MG63 (cell line): ENCODE measurements around the gene INF2. TPM values are rescaled to one million over a fixed set of nuclear protein-coding genes. Genes with fewer than 3 reads are reported as not detected.

ENCODE experiments used
- DNase-seq: peaks from one replicate; pipeline ENCODE4 v3.0.0-alpha.2; 2020
- H3K27me3 ChIP-seq: fragments of 250-450 bp; sonication (Bioruptor Pico); 2 replicates; pipeline ENCODE4 v1.5.1; 2020; ENCODE audit warnings: mild to moderate bottlenecking, moderate library complexity
- H3K36me3 ChIP-seq: fragments of 250-450 bp; sonication (Bioruptor Pico); 2 replicates; pipeline ENCODE4 v1.5.1; 2020; ENCODE audit warnings: mild to moderate bottlenecking, moderate library complexity
- H3K4me3 ChIP-seq: fragments of 250-450 bp; sonication (Bioruptor Pico); 2 replicates; pipeline ENCODE4 v1.5.1; 2020; ENCODE audit warnings: mild to moderate bottlenecking, moderate library complexity
- H3K9me3 ChIP-seq: fragments of 250-450 bp; sonication (Bioruptor Pico); 2 replicates; pipeline ENCODE4 v1.5.1; 2020; ENCODE audit warnings: mild to moderate bottlenecking, moderate library complexity
- total RNA-seq: library from RNA; depleted of rRNA; stranded (reverse); fragments of >200 nt; shearing (Covaris generic); gene quantifications from 2 replicates; pipeline ENCODE4 v1.2.3, GENCODE V29; 2014; ENCODE audit warnings: low replicate concordance

The INF2 gene
- total RNA-seq, 1 experiment from 2014 or later, result 31.4 TPM

DNA sequence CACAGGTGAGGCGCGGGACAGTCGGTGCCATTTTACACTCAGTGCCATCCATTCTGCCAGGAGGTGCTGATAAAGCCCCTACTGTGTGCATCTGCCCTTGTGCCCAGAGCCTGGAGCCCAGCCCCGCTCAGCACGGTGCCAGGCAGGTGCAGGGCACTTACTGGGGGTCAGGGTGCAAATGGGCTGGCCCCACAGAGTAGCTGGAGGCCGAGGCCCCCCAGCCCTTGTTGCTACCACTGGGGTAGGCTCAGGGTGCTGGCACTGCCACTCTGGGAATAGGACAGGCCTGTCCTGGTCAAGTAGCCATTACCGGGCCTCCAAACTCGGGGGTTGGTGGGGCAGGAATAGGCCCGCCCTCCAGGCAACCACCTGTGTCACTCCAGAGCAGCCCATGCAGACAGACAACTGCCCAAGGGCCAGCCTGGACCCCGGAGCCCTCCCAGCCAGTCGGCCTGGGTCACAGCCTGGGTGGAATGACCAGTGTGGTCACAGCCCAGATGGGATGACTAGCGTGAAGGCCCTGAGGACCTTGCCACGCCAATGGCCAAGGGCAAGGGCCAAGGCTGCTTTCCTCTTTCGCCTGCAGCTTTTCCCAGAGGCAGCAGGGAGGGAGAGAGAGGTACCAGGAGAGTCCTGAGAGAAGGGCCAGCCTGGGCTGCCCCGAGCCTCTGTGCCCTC, 3.0 kb downstream of the INF2 start:
- Histone ChIP-seq H3K27me3 (no peaks in the 10 kb centered on the region), H3K9me3 (no peaks in the 10 kb centered on the region), H3K4me3 (no peak overlapping the region), H3K36me3 (peaks cover 6% of the 10 kb centered on the region)
- DNase-seq, result no peak

DNA sequence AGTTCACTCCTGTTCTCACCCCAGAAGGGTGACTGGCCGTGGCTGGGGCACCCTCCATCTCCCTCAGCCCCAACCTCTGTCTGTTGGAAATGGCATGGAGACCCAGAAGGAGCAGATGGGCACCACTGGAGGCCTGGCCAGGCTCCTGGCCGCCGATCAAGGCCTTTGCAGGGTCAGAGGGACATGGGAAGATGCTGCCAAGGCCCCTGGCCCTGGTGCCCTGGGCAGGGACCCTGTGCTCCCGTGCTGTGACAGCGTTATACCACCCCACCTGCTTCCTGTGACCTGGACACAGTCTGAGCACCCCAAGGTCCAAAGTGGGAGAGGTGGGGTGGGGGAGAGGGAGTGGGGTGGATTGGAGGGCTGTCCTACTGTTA, 3.5 kb downstream of the INF2 start:
- no peak overlapping the region for H3K4me3 ChIP-seq
- no peak for DNase-seq
- no peaks in the 10 kb centered on the region for H3K9me3 ChIP-seq
- H3K27me3 ChIP-seq, result no peaks in the 10 kb centered on the region
- H3K36me3 ChIP-seq, result peaks cover 6% of the 10 kb centered on the region

DNA sequence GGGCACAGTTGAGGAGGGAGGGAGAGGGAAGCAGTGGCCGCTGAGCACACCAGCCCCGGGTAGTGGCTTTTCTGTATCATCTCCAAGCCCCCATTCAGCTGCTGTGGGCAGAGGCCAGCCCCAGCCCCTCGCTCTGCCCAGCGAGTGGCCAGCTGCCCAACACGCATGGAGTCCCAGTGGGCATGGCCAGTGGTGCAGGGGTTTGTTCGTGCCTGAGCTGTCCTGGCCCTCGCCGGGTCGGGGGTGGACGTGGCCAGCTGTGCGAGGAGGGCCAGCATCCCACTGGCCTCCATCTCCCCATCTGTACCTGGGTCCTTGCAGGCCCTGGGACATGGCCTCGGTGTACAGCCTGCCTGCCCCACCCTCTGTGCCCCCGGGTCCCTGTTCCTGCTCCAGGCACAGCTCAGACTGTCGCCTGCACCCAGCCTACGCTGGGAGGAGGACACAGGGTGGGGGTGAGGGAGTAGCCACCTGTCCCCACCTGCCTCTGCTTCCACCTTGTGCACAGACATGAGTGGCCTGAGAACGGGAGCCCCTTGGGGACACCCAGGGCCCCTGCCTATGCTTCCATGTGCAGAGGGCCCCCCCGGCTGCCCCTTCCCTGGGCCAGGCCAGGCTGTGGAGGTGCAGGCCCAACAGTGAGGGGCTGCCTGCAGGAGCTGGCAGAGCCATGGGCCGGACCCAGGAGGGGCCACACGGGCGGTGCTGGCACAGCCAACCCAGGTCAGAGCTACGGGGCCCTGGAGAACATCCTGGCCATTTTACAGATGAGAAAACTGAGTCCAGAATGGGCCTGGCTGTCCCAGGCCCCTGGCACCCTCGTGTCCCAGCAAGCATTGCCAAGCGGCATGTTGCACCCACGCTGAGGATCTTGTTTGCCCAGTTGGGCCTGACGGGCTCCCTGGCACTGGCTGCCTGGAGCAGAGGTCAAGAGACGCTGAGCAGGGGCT, 4.3 kb downstream of the INF2 start:
- H3K36me3 ChIP-seq, result peaks cover 6% of the 10 kb centered on the region
- no peak overlapping the region for H3K4me3 ChIP-seq
- H3K9me3 ChIP-seq, result no peaks in the 10 kb centered on the region
- H3K27me3 ChIP-seq, result no peaks in the 10 kb centered on the region
- DNase-seq, result no peak

DNA sequence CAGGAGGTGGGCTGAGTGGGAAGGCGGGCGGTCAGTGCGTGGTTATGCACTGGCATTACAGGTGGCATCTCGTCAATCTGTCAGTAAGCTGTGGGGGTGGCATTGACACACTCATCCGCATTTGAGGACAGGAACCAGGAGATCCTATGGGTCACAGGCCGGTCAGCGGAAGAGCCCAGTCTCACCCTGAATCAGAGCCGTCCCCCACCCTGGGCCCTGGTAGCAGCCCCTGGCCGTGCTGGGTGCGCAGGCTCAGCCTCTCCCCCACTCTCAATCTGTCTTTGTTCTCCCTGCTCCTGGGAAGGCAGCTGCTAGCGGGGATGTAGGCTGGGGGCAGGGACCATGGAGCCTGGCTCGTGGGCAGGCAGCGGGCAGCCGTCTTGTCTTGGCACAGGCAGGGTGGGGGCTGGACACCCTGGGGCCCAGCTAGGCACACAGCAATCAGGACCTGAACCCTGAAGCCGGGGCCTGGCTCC, 5.1 kb downstream of the INF2 start:
- H3K9me3 ChIP-seq, result no peaks in the 10 kb centered on the region
- H3K4me3 ChIP-seq, result no peak overlapping the region
- no peak for DNase-seq
- no peaks in the 10 kb centered on the region for H3K27me3 ChIP-seq
- peaks cover 6% of the 10 kb centered on the region for H3K36me3 ChIP-seq

DNA sequence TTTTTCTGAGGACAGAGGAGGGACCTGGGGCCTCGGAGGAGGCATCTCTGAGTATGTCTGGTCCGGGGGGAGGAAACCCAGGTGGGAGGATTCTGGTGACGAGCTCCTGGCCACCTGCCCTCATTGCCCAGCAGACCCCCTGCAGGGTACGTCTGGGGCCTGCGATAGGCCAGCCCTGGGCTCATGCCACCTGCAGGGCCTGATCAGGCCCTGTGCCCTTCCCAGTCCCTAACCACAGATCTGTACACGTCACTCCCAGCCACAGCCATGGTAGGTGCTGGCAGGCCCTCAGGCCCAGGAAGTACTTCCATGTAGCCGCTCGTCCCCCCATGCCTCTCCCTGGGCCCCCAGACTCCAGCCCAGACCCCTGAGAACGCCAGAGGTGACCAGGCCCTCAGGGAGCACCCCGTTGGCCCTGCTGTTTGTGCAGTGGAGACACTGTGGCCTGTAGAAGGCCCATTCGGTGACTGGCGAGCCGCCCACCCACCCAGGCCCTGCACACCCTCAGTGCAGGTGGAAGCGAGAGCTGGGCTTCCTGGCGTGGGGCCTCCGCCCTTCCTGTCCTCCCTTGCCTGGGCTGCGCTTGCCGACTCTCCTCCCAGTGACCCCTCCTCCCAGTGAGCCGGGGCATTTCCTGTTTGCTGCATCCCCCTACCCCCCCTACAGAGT, 5.7 kb downstream of the INF2 start:
- no peaks in the 10 kb centered on the region for H3K9me3 ChIP-seq
- no peaks in the 10 kb centered on the region for H3K27me3 ChIP-seq
- DNase-seq, result no peak
- H3K4me3 ChIP-seq, result no peak overlapping the region
- peaks cover 6% of the 10 kb centered on the region for H3K36me3 ChIP-seq

DNA sequence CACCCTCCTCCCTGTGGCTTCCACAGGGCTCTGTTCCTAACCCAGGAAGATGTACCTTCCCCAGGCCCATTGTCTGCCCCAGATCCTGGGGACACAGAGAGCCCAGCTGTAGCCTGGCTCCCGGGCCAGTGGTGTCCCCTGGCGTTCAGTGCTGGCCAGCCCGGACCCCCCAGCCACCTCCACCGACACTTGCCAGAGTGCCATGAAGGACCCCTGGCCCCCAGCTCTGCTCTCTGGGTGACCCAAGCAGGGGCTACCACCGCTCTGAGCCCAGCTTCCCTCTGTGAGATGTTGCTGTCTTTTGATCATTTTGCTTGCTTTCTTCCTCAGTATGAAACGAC, 6.2 kb downstream of the INF2 start:
- Histone ChIP-seq H3K9me3 (no peaks in the 10 kb centered on the region), H3K36me3 (peaks cover 6% of the 10 kb centered on the region), H3K27me3 (no peaks in the 10 kb centered on the region), H3K4me3 (no peak overlapping the region)
- DNase-seq, result no peak

DNA sequence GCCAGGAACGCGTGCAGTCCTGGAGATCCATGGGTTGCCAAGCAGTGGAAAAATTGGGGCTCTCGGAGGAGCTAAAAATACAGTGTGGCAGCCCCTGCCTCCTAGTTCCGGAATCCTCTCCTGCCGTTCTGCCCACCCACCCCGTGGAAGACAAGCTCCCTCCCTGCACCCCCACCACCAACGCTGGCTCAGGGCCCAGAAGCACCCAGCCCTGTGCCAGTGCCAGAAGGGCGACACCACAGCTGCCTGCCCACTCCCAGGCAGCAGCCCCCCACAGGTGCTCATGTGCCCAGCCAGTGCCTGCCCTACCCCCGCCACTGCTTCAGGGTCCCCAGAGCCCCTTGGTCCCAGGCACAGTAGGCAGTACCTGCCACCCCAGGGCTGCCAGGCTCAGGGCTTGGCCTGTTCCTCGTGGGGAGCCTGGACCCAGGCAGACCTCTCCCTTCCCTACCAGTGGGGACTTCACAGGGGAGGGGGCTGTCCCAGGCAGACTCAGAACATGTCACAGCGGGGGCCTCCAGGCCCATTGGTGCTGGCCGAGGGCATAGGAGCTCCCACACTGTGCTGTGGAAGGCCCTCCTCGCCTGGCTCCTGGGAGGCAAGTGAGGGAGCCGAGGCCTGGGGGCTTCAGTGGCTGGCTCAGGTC, 7.4 kb downstream of the INF2 start:
- Histone ChIP-seq H3K9me3 (no peaks in the 10 kb centered on the region), H3K4me3 (no peak overlapping the region), H3K27me3 (no peaks in the 10 kb centered on the region), H3K36me3 (peaks cover 4% of the 10 kb centered on the region)
- DNase-seq, result no peak

DNA sequence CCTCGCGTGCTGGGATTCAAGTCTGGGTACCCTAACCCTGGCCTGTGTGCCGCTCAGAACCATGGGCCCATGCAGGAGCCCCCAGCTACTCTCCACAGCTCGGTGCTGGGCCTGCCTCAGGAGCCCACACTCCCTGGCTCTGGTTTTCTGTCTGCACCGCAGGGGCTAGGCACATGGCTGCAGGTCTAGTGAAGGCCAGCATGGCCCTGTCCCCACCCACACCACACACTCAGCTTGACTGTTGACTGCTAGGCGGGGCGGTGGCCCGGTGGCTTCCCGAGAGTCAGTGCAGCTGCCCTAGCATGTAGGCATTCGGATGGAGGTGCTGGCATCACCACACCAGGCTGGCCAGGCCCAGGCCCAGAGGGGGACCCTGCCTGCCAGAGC, 7.9 kb downstream of the INF2 start:
- no peaks in the 10 kb centered on the region for H3K27me3 ChIP-seq
- DNase-seq, result no peak
- peaks cover 4% of the 10 kb centered on the region; the same call in 1 of the 2 replicates for H3K36me3 ChIP-seq
- H3K4me3 ChIP-seq, result no peak overlapping the region
- no peaks in the 10 kb centered on the region for H3K9me3 ChIP-seq

DNA sequence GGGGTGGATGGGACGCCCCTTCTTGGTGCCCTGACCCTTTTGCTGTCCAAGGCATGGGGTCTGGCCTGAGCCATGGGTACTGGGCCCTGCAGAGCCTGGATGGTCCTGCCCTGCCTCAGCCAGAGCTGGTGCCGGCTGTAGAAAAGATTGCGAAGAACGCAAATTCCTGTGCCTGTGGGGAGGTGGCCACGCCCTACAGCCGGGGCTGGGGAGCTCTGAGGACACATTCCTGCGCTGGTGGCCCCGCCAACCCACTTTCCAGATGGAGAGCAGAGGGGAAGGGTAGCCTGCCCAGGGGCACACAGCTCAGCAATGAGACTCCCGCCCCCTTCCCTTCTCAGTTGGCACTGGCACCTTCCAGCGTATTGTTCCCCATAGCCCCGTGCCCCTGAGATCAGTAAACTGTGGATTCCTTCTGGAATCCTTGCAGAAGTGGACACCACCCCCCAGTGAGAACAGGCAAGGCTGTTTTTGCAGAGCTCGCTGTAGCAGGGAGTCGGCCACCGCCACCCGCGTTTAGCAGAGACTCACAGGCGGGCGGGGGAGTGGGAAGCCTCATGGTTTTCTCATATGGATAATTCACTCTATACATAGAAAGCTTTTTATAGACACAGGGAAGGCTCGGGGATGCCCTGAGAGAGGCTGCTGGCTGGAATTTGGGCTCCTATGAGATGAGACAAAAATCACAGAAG, 8.6 kb downstream of the INF2 start:
- 0 out of 2 replicates have a peak, but pooled peaks cover 4% of the 10 kb centered on the region for H3K36me3 ChIP-seq
- no peaks in the 10 kb centered on the region for H3K27me3 ChIP-seq
- no peaks in the 10 kb centered on the region for H3K9me3 ChIP-seq
- no peak for DNase-seq
- no peak overlapping the region for H3K4me3 ChIP-seq

DNA sequence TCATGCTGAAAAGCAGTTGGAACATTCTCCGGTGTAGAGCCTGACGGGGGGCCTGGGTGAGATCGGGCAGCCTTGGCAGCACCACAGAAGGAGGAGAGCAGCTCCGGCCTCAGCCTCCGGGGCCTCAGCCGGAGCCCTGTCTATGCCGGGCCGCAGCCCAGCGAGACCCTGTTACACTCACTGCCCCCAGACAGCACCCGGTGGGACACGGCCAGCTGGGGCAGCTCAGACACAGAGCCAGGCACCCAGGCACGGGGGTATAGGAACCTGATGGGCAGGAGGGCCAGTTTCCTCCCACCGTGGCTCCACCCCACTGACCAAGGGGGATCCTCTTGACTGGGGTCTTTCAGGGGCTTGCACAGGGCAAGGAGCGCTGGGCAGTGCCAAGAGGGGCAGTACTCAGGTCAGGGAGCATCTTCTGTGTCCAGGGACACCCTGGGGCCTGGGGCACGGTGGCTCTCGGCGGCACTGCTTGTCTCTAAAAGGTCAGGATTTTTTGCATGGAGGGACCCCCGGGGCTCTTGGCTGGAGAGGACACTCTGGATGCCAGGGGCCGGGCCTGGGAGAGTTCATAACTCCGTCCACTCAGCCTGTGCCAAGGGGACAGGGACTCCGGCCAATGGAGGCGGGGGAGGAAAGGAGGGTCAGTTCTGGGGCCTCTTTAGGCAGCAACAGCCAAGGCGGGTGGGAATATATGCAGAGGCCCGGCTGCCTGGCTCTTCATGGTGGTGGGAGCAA, 9.4 kb downstream of the INF2 start:
- Histone ChIP-seq H3K4me3 (no peak overlapping the region), H3K36me3 (0 out of 2 replicates have a peak, but pooled peaks cover 4% of the 10 kb centered on the region), H3K9me3 (no peaks in the 10 kb centered on the region), H3K27me3 (no peaks in the 10 kb centered on the region)
- DNase-seq, result no peak

DNA sequence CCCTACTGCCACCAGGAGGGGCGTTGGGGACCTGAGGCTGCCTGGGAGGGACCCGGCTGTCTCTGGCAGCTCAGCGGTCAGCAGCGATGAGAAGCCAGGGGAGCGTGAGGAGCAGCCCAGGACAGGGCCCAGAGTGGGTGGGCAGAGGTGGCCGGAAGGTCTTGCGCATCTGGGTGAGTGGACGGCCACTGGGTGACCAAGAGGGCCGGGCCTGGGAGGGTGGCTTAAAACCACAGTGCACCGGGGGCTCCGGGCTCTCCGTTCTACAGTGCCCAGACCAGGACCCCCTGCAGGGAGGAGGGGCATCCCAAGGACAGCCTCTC, 10.0 kb downstream of the INF2 start:
- no peak for DNase-seq
- no peaks in the 10 kb centered on the region for H3K9me3 ChIP-seq
- no peaks in the 10 kb centered on the region for H3K27me3 ChIP-seq
- H3K4me3 ChIP-seq, result no peak overlapping the region
- H3K36me3 ChIP-seq, result 0 out of 2 replicates have a peak, but pooled peaks cover 4% of the 10 kb centered on the region

DNA sequence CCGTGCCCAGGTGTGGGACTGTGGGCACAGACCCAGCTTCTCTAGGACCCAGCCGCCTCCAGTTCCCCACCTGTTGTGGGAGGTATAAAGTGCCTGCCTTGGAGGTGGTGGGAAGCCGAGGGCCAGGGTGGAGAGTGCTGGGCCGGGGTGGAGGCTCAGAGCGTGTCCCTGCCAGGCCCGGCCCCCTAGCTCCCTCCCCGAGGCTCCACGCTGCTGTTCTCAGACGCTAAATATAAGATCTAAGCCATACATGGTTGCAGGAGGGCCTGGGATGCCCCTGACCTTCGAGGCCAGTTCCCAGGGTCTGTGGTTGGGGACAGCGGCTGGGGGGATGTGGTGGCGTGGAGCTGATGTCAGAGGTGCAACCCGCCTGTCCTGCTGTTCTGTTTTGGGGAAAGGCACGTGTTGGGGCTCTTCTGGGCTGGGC, 10.8 kb downstream of the INF2 start:
- H3K27me3 ChIP-seq, result no peaks in the 10 kb centered on the region
- H3K36me3 ChIP-seq, result peaks cover 4% of the 10 kb centered on the region; the same call in 1 of the 2 replicates
- H3K4me3 ChIP-seq, result no peak overlapping the region
- no peak for DNase-seq
- H3K9me3 ChIP-seq, result no peaks in the 10 kb centered on the region

DNA sequence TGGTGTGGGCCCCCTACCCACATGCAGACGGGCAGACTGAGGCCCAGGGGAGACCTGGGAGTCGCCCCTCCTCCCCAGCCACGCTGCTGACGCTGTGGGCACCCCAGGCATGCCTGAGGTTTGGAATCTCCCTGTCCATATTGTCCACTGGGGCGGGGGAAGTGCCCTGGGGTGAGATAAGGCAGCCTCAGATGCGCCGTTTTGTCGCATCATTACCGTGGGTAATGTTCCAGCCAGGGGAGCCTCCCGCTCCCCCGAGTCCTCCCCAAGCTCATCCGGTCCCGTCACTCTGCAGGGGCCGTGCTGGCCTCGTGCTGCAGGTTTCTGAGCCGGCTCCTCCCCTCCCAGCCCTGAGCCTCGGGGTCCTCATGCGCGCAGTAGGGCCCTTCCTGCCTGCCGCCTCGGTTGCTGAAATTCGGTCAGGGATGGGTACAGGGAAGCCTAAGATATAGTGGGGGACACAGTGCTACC, 11.4 kb downstream of the INF2 start:
- no peaks in the 10 kb centered on the region for H3K9me3 ChIP-seq
- H3K36me3 ChIP-seq, result peaks cover 4% of the 10 kb centered on the region; the same call in 1 of the 2 replicates
- H3K27me3 ChIP-seq, result no peaks in the 10 kb centered on the region
- DNase-seq, result no peak
- H3K4me3 ChIP-seq, result no peak overlapping the region

DNA sequence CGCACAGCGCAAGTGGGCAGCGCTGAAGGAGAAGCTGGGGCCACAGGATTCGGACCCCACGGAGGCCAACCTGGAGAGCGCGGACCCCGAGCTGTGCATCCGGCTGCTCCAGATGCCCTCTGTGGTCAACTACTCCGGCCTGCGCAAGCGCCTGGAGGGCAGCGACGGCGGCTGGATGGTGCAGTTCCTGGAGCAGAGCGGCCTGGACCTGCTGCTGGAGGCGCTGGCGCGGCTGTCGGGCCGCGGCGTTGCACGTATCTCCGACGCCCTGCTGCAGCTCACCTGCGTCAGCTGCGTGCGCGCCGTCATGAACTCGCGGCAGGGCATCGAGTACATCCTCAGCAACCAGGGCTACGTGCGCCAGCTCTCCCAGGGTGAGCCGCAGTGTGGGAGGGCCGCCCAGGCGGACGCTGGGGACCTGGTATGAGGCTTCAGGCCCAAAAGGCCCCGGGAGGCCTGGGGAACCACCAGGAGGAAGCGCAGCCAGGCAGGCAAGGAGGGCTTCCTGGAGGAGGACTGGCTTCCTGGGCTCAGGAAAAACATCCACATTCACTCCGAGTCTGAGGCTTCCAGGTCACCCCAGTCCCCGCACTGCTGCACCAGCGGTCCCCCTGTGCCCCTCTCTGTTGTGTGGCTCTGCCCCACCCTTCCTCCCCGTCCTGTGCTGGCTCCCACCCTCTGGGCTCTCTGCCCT, 12.1 kb downstream of the INF2 start:
- Histone ChIP-seq H3K9me3 (no peaks in the 10 kb centered on the region), H3K4me3 (no peak overlapping the region), H3K36me3 (no peaks in the 10 kb centered on the region; the same call in 1 of the 2 replicates), H3K27me3 (no peaks in the 10 kb centered on the region)
- DNase-seq, result no peak

DNA sequence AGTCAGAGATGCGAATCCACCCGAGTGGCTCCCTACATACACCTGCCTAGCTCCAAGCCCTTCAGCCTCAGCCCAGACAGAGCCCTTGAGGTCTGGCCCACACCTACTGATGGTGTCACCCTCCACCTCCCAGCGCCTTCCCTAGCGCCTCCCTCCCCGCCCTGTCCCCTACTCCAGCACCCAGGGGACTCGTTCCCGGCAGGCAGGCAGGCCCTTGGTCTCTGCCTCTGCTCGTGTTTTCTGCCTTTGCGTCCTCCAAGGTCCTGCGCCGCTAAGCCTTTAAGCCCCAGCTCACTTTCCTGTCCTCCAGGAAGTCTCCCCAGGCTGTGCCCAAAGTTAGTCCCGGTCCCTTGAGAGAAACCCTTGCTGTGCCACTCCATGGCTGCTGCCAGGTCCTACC, 12.7 kb downstream of the INF2 start:
- no peak for DNase-seq
- no peaks in the 10 kb centered on the region; the same call in 1 of the 2 replicates for H3K36me3 ChIP-seq
- H3K9me3 ChIP-seq, result no peaks in the 10 kb centered on the region
- H3K4me3 ChIP-seq, result no peak overlapping the region
- no peaks in the 10 kb centered on the region for H3K27me3 ChIP-seq
